Right forelimb (tissue), 1 donor: ENCODE results near the gene RAI1.
"Not testable (repeated sequence)": the region's sequence is repeated elsewhere in the genome, so short reads cannot be mapped to it uniquely, and the experiment has no call there.

ENCODE experiments used
- DNase-seq: peaks from one replicate; pipeline ENCODE4 v3.0.0-alpha.2; 2018

RAI1 gene

GRCh38 chr17:17808200-17808599, 126.9 kb downstream of the RAI1 start:
- DNase-seq: not testable (repeated sequence)

- DNase-seq: no peak
Measured at GRCh38 chr17:17808706-17809432, 127.6 kb downstream of the RAI1 start.

GRCh38 chr17:17809531-17810083, 128.3 kb downstream of the RAI1 start:
- DNase-seq: no peak

- DNase-seq: peak; percentile 85
Measured at GRCh38 chr17:17810084-17810894, 129.0 kb downstream of the RAI1 start.

- no peak for DNase-seq
Measured at GRCh38 chr17:17810895-17811248, 129.6 kb downstream of the RAI1 start.

- peak; percentile 86 for DNase-seq
Measured at GRCh38 chr17:17811381-17812210, 130.3 kb downstream of the RAI1 start.

GRCh38 chr17:17812211-17813054, 131.2 kb downstream of the RAI1 start:
- DNase-seq: peak; percentile 90

- no peak for DNase-seq
Measured at GRCh38 chr17:17813055-17813724, 131.9 kb downstream of the RAI1 start.

- no peak for DNase-seq
Measured at GRCh38 chr17:17813725-17814095, 132.5 kb downstream of the RAI1 start.

- DNase-seq: no peak
Measured at GRCh38 chr17:17814162-17815061, 133.2 kb downstream of the RAI1 start.

GRCh38 chr17:17815062-17815406, 133.8 kb downstream of the RAI1 start:
- DNase-seq: no peak

- no peak for DNase-seq
Measured at GRCh38 chr17:17815436-17816200, 134.4 kb downstream of the RAI1 start.

GRCh38 chr17:17816240-17816814, 135.1 kb downstream of the RAI1 start:
- no peak for DNase-seq

- no peak for DNase-seq
Measured at GRCh38 chr17:17816831-17817551, 135.7 kb downstream of the RAI1 start.

- DNase-seq: no peak
Measured at GRCh38 chr17:17817552-17817947, 136.3 kb downstream of the RAI1 start.

GRCh38 chr17:17818088-17818526, 136.8 kb downstream of the RAI1 start:
- DNase-seq: no peak

- no peak for DNase-seq
Measured at GRCh38 chr17:17819111-17819510, 137.9 kb downstream of the RAI1 start.

GRCh38 chr17:17819561-17819995, 138.3 kb downstream of the RAI1 start:
- DNase-seq: no peak

- DNase-seq: no peak
Measured at GRCh38 chr17:17820046-17820445, 138.8 kb downstream of the RAI1 start.
